HUES48 (cell line): ENCODE results near the gene LIPE.
A peak's percentile ranks its signal among the peaks of the same experiment; 100 is the strongest.

Source experiments
- H3K27ac ChIP-seq: one replicate; pipeline ENCODE4 v1.7.0; 2013; ENCODE audit warnings: low read depth, low read length, inconsistent platforms
- H3K27me3 ChIP-seq: 2 replicates; pipeline ENCODE4 v1.6.1; 2013; ENCODE audit warnings: mild to moderate bottlenecking, low read length; ENCODE audit not compliant: control insufficient read depth, insufficient read depth
- H3K36me3 ChIP-seq: 2 replicates; pipeline ENCODE4 v1.6.1; 2013; ENCODE audit warnings: low read length; ENCODE audit not compliant: control insufficient read depth, insufficient read depth
- H3K4me1 ChIP-seq: 2 replicates; pipeline ENCODE4 v1.6.1; 2013; ENCODE audit warnings: mild to moderate bottlenecking, low read length; ENCODE audit not compliant: control insufficient read depth, insufficient read depth
- H3K4me3 ChIP-seq: 2 replicates; pipeline ENCODE4 v1.5.1; 2013; ENCODE audit warnings: mild to moderate bottlenecking, low read depth, low read length
- H3K9ac ChIP-seq: 2 replicates; pipeline ENCODE4 v1.6.1; 2013; ENCODE audit warnings: mild to moderate bottlenecking, low read depth, low read length, moderate library complexity
- H3K9me3 ChIP-seq: 2 replicates; pipeline ENCODE4 v1.6.1; 2013; ENCODE audit warnings: low read length; ENCODE audit not compliant: control insufficient read depth, insufficient read depth

The LIPE gene

DNA sequence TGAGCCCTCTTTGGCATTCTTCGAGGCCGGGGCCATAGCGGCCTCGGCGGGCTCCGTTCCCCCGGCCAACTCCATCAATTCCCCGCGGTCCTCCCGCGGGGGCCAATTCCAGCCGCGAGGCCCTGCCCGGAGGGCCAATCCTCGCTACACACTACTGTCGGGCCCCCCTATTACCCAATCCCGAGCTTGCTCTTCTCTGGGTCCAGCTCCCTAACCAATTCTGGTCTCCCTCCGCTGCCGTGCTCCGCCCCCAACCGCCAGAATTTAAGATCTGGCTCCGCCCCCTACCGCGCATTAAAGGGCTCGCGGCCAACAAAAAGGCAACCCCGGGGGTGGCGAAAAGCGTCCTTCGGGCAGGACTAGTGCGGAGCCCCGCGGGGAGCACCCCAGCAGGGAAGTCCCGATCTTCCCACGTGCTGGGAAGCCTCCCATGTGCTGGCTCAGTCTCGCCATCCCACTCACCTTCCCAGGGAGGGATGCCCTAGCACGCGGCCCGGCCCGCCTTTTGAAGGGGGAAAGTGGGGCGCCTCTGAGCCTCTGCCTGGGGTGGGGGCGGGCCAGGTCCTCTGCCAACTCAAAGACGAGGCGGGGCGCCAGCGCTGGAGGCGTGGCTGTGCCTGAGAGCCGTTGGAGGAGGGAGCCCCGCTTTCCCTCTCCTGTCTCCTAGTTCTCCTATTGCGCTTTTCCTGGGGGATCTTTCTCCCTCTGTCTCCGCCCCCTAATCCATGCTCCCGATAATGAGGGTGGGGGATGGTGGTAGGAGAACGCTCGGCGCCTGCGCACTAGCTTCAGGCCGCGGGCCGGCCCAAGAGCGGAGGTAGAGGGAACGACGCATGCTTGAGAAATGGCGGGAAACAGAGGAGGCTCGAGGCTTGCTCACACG lies 3.5 kb downstream of the LIPE start:
- no peak overlapping the region for H3K9ac ChIP-seq
- no peaks in the 10 kb centered on the region for H3K9me3 ChIP-seq
- H3K4me1 ChIP-seq, result peaks cover 3% of the 10 kb centered on the region; the same call in 1 of the 2 replicates
- H3K27ac ChIP-seq, result no peak overlapping the region
- H3K36me3 ChIP-seq, result no peaks in the 10 kb centered on the region
- H3K4me3 ChIP-seq, result peak overlapping the region; percentile 70
- H3K27me3 ChIP-seq, result peaks cover 75% of the 10 kb centered on the region

DNA sequence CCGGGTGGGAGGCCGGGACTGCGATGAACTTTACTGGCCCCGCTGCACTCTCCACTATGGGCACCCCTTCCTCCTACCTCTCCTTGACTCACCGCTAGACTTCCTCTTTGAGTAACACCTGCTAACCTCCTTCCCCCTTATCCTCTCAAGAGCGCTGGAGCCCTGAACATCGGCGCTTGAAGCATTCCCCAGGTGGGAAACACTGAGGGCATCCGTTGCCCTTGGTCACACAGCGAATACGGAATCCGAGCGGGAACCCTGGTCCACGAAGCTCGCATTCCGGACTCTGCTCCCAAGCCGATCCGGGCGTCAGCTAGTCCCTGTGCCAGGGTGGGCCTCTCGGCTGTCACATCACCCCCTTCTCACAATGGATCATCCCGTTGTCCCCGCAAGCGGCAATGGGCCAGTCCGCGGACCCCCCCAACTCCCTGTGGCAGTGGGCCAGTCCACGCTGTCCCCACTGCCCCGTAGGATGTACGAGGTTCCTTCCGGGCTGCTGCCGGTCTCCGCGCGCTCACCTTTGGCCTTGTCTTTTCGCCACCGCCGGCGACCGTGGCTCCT lies 4.2 kb downstream of the LIPE start:
- H3K27ac ChIP-seq, result no peak overlapping the region
- peaks cover 3% of the 10 kb centered on the region; the same call in 1 of the 2 replicates for H3K4me1 ChIP-seq
- H3K27me3 ChIP-seq, result peaks cover 77% of the 10 kb centered on the region
- H3K9ac ChIP-seq, result no peak overlapping the region
- H3K9me3 ChIP-seq, result no peaks in the 10 kb centered on the region
- peak overlapping the region; percentile 70 for H3K4me3 ChIP-seq
- no peaks in the 10 kb centered on the region for H3K36me3 ChIP-seq

DNA sequence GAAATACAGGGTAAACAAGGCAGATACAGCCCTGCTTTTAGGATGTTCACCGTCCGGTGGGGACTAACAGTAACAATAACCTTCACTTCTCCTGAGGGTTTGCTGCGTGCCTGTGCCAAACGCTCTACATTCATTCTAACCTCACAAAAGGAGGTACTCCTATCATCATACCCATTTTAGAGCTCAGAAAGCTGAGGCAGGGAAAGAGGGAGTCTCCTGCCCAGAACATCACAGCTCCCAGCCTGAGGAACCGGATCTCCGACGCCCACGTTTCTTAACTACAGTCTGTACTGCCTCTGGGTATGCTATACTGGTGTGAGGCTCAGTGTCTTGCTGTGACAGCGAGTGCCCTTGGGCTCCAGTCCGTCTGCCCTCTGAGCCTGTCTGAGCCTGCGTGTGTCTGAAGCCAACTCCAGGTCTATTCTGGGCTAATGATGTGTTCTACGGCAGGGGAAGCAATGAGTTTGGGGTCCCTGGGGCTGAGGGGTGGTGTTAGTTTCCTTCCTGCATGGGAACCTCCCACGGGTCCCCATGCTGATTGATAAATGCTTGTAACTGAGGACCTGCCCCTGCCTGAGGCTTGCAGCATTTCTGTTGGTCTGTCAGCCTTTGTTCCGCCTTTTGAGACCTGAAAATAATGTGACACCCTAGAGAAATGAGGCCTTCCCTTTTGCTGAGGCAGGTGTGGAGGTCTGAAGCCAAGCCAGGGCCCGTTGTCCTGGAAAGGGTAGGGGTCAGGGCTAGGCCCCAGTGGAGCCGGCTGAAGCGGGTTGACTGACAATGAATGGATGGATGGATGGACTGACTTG lies 4.9 kb downstream of the LIPE start:
- no peak overlapping the region for H3K9ac ChIP-seq
- no peak overlapping the region for H3K27ac ChIP-seq
- peaks cover 76% of the 10 kb centered on the region for H3K27me3 ChIP-seq
- peaks cover 3% of the 10 kb centered on the region; the same call in 1 of the 2 replicates for H3K4me1 ChIP-seq
- no peaks in the 10 kb centered on the region for H3K9me3 ChIP-seq
- H3K36me3 ChIP-seq, result no peaks in the 10 kb centered on the region
- peak overlapping the region; percentile 70 for H3K4me3 ChIP-seq

DNA sequence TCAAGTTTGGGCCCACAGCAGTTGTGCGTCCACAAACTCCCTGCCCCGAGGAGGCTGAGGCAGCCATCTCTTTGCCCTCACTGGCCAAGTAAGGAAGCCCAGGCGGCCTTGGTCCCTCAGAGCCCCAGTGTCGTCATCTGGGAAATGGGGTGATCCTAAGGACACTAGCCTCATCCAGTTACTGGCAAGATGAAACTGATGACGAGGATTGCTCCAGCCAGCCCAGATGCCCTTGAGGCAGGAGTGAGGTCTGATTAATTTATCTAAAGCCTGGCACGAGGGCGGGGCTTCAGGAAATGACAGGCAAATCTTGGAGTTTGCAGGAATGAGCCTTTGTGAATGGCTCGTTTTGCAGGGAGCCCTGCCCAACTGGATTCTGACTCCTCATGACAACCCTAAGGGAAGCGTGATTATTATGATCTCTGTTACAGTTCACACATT lies 5.6 kb downstream of the LIPE start:
- Histone ChIP-seq H3K27me3 (peaks cover 74% of the 10 kb centered on the region), H3K36me3 (no peaks in the 10 kb centered on the region), H3K4me1 (peaks cover 3% of the 10 kb centered on the region; the same call in 1 of the 2 replicates), H3K27ac (no peak overlapping the region), H3K9me3 (no peaks in the 10 kb centered on the region), H3K9ac (no peak overlapping the region), H3K4me3 (no peak overlapping the region)

DNA sequence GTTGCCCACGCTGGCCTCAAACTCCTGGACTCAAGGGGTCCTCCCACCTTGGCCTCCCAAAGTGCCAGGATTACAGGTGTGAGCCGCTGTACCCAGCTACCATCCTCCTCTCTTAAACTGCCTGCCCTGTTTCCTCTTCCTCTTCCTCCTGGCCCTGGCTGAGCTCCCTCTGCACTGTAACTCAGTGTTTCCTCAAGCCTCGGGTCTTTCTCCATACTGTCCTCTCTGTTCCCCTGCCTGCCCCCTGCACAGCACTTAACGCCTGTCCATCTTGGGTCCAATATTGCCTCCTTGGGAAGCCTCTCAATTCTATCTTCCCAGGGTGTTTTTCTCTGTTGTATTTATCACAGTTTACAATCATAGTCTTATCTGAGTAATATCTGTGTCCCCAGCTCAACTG lies 6.1 kb downstream of the LIPE start:
- Histone ChIP-seq H3K4me3 (no peak overlapping the region), H3K4me1 (peaks cover 3% of the 10 kb centered on the region; the same call in 1 of the 2 replicates), H3K27me3 (peaks cover 74% of the 10 kb centered on the region), H3K9me3 (no peaks in the 10 kb centered on the region), H3K9ac (no peak overlapping the region), H3K36me3 (no peaks in the 10 kb centered on the region), H3K27ac (no peak overlapping the region)

DNA sequence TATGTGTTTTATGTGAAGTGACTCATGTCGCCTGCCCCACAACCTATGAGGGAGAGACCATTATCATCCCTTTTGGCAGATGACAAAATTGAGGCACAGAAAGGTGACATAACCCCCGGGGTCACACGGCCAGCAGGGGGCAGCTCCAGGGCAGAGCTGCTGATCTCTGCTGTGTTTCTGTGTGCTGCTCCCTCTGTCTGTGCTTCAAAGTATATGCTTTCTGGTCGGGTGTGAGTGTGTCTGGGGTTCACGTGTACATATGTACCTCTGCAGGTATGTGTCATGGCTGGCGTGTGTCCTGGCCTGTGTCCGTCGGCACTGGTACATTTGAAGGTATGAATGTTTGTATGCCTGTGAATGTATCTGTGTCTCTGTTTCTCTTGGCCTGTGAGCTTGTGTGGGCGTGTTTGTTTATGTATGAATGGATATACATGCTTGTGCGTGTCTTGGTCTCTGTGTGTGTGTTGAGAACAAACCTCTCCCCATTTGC lies 7.1 kb downstream of the LIPE start:
- no peaks in the 10 kb centered on the region for H3K9me3 ChIP-seq
- peaks cover 70% of the 10 kb centered on the region for H3K27me3 ChIP-seq
- H3K4me3 ChIP-seq, result no peak overlapping the region
- no peaks in the 10 kb centered on the region for H3K36me3 ChIP-seq
- H3K27ac ChIP-seq, result no peak overlapping the region
- peaks cover 3% of the 10 kb centered on the region; the same call in 1 of the 2 replicates for H3K4me1 ChIP-seq
- no peak overlapping the region for H3K9ac ChIP-seq

DNA sequence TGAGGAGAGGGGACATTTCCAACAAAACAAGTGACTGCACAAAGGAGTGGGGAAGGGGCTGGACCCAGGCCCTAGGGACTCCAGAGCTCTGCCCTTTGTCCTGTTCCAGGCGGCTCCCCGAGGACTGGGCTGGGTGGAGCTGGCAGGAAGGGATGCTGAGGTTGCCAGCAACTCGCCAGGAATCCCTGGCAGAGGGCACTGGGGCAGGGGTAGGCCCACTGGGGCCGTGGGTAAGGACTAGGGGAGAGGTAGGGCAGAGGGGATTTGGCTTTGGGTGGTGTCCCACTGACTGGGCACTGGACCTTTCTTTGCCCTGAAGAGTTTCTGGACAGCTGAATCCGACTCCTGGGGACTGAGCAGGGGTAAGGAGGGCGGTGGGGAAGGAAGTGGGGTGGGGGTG lies 7.9 kb downstream of the LIPE start:
- H3K36me3 ChIP-seq, result no peaks in the 10 kb centered on the region
- H3K27me3 ChIP-seq, result peaks cover 68% of the 10 kb centered on the region
- no peak overlapping the region for H3K9ac ChIP-seq
- no peaks in the 10 kb centered on the region; the same call in 1 of the 2 replicates for H3K4me1 ChIP-seq
- H3K4me3 ChIP-seq, result no peak overlapping the region
- no peaks in the 10 kb centered on the region for H3K9me3 ChIP-seq
- H3K27ac ChIP-seq, result no peak overlapping the region

DNA sequence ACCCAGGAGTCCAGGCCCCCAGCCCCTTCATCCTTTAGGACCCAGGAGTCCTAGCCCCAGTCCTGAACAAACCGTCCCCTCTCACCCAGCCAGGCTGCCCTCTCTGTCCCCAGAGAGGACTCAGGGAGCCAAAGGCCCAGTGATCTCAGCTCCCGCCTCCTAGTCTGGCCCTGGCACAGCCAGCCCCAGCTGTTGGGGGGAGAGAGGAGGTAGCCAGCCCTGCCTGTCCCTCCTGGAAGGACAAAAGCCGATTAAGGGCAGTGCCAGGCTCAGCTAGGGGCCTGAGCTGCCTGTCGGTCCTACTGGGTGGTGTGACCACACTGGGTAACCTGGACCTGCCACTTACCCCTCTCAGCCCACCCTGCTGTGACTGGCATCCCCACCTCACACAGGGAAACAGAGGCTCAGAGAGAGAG lies 14.5 kb downstream of the LIPE start:
- H3K9me3 ChIP-seq, result no peaks in the 10 kb centered on the region
- H3K27ac ChIP-seq, result no peak overlapping the region
- no peaks in the 10 kb centered on the region for H3K36me3 ChIP-seq
- no peaks in the 10 kb centered on the region; the same call in 1 of the 2 replicates for H3K4me1 ChIP-seq
- peaks cover 71% of the 10 kb centered on the region for H3K27me3 ChIP-seq
- no peak overlapping the region for H3K9ac ChIP-seq
- H3K4me3 ChIP-seq, result no peak overlapping the region

DNA sequence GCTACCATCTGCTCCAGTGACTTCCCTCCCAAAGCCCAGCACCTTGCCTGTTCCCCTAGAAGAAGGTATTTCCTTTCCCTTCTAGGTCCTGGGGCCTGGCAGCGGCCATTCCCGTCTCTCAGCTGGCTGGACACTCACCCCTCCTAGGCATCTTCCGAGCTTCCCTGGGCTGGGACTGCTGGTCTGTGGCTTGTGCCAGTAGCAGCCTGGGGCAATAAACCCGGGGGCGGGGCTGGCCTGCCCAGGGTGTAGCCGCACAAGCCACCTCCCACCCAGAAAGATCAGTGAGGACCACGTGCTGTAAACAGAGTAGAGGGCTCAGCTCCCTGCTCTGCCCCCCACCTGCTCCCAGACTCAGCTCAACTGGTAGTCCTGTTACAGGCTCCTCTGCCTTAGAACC lies 15.0 kb downstream of the LIPE start:
- Histone ChIP-seq H3K36me3 (no peaks in the 10 kb centered on the region), H3K9ac (no peak overlapping the region), H3K4me1 (no peaks in the 10 kb centered on the region; the same call in 1 of the 2 replicates), H3K9me3 (no peaks in the 10 kb centered on the region), H3K4me3 (no peak overlapping the region), H3K27me3 (peaks cover 73% of the 10 kb centered on the region), H3K27ac (no peak overlapping the region)

DNA sequence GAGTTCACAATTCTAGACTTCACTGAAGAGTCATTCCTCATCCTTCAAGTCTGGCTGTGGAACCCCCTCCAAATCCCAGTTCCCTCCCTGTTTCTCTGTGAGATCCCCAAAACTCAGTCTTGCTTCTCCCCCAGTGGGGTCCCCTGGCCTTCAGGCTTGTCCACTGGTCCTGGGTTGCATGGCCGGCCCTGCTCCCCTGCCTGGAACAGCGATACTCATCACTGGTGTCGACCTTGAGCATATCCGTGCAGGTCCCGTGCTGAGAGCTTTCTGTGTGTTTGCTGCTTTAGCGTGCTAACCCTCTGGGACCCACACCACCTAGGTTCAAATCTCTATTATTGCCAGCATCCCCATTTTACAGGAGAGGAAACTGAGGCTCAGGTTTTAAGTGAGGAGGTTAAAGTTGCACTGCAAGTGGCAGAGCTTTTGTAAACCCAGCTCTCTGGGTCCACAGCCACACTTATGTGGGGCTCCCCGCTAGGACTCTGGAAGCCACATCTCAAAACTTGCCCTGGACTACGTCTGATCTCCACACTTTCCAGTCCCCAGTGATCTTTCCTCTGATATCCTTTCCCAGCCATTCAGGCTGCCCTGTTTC lies 15.5 kb downstream of the LIPE start:
- Histone ChIP-seq H3K4me1 (no peaks in the 10 kb centered on the region; the same call in 1 of the 2 replicates), H3K27me3 (peaks cover 74% of the 10 kb centered on the region), H3K9ac (no peak overlapping the region), H3K9me3 (no peaks in the 10 kb centered on the region), H3K36me3 (no peaks in the 10 kb centered on the region), H3K27ac (no peak overlapping the region), H3K4me3 (no peak overlapping the region)
